RPMI8226 (cell line): Measurements from ENCODE around the gene NFATC2.
A peak's percentile ranks its signal among the peaks of the same experiment; 100 is the strongest.

ENCODE experiments used
- DNase-seq: peaks from one replicate; pipeline ENCODE4 v3.0.0-alpha.2; 2015

NFATC2 gene

DNA sequence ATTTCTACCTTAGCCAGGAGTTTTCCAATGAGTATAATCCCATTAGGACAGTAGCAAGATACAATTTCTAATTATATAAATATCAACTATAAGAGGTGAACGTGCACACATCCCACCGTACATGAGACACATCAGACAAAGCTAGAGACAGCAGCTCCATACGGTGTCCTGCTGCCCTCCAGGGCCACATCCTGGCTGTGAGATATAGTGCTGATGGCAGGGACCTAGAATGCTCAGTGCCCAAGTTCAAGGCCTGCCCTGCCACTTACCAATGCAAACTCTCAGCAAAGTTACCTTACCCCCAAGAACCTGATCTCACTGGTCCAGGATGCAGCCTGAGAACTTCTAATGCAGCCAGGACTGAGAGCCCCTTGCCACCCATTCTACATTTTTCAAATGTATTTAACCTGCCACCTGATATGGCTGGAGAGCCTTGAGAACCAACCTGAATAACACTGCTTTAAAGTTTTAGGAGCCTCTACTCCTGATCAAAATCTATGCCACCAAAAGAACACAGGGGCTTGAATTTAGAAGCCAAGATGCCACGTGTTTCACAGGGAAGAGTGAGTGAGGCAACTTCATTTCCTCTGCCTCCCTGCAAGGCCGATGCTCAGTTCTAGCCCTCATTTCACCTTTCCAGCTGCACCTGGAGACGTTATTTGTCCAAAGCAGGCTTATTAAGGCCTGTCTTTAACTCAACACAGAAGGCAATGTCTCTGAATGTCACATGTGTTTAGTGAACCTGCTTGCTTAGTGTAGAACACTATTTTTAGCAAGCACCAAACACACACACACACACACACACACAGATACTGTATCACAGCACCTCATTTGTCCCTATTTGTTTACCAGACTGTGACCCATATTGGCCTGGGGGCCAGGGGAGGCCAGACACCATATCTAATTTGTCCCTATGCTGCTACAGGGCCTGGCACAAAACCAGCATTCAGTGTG is 6.1 kb downstream of the NFATC2 start:
- peak; percentile 8 for DNase-seq

DNA sequence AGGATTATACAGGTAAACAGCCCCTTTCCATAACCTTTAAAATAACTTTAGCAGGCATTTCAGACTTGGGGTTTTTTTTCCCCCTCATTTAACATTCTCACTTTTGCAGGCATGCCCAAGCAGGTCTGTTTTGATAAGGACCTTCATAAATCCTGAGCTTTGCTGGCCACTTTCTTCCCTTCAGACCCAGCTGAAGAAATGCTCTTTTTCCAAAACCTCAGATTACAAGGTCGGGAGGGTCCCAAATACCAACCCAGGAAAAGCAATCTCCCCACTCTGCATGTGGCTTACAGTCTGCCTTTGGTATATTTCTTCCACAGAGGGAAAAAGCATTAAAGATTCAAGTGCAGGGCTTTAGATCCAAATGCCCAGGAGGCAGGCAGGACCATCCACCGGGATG is 6.8 kb downstream of the NFATC2 start:
- no peak for DNase-seq

DNA sequence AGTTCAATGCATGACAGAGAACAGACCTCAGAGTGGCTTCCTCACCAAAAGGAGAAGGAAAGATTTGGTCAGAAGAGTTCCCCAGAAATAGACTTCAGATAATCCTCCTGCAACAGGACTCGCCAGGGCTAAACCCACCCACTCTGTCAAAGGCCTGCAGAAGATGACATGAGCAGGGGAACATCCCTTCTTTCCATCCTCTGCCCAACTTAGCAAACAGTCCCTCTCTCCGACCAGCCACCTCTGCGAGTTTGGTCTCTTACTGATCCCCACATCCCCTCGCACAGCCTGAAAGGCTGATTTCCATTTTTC is 7.5 kb downstream of the NFATC2 start:
- no peak for DNase-seq

DNA sequence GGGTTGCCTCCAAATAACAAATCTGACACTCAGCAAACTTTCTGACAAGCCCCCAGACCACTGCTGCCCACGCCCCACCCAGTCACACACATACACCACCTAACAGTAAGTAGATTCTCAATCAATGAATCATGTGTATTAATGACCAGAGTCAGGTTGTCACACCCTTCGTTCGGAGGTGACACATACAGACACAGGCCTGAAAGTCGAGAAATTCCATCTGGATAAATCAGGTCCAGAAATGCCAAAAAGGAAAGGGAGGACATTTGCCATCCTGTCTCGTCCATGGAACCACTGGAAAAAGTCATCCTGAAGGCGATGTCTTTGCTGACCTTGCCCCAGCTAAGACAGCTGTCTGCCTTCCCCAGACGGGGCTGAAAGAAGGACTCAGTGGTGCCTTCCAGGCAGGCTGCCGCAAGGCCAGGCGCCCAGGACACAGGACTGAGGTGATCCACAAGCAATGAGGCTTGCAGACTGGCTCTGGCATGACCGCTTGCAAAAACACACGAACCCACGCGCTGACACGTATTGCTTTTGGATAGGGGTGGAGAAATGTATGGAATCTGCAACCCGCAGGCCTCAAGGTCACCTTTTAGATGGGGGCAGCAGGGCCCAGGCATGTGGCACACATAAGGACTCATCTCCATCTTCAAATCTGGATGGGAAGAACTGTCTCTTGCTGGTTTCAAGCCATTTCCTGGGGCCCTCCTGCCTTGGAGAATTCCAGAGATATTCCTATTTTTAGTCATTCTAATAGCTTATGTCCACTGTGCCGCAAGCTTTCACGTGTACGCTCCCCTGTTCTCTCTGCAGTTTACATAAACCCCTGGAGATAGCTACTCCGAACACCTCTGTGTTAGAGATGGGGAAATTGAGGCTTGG is 9.0 kb downstream of the NFATC2 start:
- DNase-seq, result no peak

DNA sequence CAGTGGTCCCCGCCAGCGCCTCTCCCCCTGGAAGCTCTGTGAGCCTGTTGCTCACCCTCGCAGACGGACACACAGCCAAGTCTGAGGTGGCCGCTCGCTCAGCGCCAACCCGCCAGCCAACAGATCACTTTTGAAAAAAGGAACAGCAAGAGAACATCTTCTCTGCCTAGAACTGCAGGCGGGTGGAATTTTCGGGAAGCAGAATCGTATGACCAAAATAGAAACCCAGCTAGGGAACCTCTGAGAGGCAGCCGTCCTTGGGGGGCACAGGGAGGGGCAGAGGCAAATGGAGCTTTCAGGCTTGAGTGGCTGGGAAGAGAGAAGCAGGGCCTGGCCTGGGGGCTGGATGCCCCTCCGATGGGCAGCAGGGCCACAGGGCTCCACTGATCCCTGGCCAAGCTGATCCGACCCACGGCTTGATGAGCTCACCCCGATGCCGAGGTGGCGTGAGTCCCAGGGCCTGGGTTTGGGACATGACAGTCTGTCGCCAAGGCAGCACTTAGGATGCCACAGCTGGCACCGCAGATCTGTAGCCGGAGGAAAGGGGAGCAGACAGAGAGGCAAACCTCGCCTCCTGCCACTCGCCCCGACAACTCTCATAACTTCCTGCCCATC is 9.8 kb downstream of the NFATC2 start:
- no peak for DNase-seq

DNA sequence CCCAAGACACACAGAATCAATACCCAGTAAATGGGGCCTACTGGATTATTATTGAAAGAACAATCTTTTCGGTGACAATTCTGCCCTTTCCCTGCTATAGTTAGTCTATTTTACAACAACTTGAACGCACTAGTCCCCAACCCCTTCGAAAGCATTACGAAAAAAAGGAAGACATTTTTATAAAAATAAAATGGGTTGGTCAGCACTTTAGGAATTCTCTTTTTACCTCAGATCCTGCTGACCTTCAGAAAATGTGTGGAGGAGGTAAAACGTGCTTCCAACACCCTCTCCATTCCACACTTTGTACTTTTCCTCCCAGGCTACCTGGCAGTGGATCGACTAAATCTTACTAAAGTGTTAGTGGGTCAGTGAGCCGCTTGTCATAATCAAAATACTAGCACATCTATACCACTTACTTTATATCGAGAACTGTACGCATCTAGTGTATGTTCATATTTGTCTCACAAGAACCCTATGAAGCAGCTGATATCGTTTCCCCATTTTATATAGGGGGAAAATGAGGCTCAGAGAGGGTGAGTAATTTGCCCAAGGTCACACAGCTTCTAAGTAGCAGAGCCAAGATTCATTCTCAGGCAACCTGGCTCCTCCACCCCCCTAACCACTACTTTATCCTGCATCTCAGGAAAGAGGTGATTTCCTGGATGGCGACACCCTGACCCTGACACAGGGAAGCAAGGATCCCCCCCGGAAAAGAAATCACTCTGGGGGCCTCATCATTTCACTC is 10.6 kb downstream of the NFATC2 start:
- no peak for DNase-seq

DNA sequence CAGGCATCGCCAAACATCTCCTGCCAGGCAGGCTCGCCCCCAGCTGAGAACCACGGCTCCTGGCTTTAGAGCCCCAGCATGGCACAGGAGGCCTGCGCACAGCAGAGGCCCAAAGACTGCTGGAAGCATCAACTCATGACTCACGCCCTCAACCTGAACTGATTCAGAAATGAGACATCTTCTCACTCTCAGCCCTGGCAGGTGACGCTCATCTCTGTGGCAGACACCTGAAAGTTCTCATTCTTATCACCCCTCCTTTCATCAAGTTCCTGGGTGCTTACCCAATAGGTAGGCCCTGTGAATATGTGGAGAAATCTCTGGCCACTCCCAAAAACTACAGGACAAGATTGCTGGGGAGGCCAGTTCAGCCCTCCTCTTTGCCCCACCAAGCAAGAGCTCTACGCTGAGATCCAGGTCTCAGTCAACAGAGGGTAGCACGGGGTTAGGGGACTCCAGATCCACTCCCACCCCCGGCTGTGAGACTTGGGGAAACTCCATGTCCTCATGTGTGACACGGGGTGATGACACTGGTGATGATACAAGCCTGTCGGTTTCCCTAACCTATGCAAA is 11.3 kb downstream of the NFATC2 start:
- DNase-seq, result no peak

DNA sequence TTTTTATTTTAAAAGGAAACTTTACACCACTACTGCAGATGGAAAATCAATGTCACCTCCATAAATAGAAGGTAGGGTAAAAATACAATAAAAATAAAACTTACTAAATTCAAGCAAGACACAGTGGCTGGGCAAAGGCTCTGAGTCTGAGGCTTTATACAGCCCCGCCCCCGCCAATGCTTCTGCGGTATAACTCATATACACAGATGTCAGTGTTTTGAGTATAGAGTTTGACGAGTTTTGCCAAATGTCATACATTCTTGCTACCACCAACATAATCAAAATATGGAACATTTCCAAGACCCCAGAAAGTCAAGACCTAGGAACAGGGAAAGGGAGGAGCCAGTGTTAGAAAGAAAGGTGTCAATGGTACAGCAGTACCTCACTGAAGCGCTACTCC is 12.8 kb downstream of the NFATC2 start:
- DNase-seq, result no peak

DNA sequence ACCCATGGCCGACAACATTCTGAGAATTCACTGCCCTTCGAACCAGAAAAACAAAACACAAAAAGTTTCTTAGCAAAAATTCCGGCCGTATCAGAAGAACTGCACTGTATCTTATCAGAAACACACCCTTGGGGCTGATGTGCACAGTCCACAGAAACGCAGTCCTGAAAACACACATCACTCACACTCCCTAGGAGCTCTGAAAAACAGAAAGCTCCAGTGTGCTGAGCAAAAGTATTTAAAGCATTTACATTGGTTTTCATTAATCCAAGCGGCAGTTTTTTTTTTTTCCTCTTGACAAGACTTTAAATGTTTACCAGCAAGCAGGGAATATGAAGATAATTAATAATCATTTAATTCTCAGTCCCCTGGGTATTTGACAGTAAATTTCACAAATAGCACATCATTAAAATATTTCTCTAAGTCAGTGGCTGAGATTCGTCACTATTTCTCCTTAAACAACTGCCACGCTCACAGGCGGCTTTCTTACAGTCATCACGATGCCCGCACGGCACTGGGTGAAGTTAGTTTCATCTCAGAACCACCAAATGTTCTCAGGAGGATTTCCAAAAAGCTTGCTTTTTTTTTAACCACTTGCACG is 13.3 kb downstream of the NFATC2 start:
- no peak for DNase-seq

DNA sequence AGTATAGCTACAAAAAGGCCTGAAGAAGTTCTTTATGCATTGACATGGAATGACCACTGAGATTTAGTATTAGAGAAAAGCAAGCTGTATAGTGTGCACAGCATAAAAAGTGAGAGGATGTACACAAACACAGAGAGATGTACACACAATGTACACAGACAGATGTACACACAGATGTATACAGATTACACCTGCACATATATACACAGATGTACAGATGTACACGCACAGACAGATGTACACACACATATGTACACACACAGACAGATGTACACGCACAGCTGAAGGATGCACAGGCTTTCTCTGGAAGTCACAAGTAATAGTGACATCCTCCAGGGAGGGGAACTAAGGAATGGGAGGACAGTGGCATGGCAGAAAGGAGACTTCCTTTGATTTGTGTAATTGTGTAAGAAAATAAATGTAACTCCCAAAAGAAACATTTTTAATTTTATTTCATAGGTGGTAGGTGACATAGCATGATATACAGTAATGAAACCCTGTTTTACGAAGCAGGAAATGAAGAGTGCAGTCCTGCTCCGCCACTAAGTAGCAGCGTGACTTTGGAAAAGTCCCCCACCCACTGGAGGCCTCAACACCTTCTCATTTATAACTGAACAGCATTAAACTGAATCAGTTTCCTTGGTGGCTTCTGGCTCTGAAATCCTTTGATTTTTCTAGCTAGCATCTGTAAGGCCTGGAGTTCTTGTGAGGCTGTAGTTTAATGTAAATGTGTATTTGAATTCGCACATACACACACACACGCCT is 14.1 kb downstream of the NFATC2 start:
- no peak for DNase-seq

DNA sequence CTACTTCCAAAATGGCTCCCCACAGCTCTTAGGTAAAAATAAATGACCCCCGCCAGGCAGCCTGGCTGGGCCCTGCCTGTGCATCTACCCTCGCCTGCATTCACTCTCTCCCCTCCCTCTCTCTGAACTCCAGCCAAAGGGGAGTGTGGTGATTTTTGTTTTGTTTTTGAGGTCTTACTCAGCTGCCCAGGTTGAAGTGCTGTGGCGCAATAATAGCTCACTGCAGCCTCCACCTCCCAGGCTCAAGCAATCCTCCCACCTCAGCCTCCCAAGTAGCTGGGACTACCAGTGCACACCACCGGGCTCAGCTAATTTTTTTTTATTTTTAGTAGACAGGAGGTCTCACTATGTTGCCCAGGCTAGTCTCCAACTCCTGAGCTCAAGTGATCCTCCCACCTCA is 15.8 kb downstream of the NFATC2 start:
- no peak for DNase-seq

DNA sequence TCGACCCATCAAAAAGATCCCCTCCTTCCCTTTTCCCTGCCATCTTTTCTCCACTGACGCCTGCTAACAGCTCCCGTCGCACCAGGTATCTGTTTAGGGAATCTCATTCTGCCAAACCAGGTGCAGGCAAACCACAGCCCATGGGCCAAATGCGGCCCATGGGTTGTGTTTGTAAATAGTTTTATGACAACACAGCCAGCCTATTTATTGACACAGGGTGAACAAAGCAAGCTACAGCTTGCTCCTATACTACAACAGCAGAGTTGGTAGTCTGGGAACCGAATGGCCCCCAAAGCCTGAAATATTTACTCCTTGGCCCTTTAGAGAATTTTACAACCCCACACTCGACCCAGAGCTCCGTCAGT is 16.4 kb downstream of the NFATC2 start:
- no peak for DNase-seq

DNA sequence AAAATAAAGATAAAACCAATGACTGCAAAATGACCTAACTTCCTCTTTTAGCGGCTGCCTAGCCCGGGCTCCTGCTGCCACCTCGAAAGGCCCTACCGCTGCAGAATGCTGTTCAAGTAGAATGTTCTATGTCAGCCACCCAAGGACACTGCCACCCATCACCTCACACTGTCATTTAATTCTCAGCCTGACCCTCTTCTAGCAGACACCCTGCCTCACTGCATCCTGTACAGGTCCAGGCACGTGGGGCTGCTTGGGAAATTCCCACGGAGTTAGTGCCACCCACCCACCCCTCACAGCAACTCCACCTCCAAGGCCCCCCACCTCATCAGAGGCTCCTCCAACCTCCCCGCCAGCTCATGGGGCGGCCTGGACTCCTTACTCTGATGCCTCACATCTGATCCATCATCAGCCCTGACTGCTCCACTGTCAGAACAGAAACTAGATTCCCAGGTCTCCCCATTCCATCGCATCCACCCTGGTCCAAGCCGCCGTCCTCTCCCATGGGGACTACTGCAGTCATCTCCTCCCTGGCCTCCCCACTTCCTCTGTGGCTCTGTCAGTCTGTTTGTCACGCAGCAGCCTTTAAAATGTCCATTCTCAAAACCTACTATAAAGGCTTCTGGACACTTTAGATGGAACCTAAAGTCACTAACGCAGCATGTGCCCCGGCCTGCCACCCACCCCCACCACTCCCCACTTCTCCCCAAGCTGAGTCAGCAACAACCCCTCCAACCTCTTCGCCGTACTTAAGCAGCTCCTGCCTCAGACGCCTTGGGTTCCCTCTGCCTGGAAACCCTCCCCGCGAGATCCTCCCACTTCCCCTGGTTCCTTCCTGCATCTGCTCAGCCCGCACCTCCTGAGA is 17.0 kb downstream of the NFATC2 start:
- no peak for DNase-seq

DNA sequence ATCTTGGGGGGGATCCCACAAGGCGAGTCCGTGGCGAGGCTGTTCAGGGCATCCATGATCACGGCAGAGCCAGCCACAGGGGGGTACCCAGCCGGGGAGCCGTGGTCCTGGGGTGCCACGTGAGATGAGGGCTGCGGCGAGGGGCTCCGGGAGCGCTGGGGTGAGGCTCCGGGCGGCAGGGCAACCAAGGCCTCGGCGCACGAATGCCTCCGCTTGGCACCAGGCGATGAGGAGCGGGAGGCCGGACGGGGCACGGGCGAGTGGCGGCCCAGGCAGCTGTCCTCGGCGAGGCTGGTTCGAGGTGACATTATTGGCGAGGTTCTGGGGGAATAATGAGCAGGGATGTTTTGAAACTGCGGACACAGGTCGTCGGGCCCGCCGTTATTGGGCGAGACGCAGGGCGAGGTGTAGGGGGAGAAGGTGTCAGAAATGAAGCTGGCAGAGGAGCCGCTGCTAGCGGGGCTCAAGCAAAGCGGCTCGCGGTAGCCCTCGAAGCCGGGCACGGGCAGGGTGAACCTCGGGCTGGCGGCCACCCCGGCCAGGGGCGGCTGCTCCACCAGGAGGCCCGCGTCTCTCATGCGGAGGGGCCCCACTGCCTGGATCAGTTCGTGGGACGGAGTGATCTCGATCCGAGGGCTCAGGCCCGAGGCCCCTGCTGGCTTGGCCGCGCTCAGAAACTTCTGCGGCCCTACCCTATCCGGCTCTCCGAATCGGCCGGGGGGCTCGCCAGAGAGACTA is 19.1 kb downstream of the NFATC2 start:
- no peak for DNase-seq

DNA sequence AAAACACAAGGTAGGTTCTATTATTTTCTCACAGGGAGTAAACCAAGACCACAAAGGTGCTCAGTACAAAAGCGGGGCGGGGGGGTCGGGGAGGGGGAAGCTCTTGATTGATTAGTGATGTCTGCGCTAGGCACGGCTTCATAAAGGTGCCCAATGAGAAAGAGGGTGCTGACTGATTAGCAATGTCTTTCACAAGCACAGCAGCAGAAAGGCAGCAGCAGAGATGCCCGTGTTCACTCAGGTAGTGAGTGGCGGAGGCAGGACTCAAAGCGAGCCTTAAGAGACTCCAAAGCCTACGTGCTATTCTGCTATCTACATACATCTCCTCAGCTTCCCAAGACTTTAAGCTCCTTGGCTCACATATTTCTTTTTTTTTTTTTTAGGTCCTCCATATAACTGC is 20.3 kb downstream of the NFATC2 start:
- no peak for DNase-seq

DNA sequence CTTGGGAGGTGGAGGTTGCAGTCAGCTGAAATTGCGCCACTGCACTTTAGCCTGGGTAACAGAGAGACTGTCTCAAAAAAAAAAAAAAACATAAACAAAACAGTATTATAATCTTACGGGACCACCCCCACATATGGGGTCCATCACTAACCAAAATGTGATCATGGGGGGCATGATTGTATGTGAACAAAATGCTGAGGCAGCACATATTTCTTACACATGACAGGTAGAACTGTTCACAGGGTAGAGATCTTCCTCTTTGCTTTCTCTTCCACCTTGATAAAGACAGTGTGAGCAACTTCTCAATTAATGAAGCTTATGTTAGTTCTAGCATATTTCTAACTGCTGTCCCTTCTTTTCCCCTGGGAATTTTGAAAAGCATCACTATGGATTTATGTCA is 24.7 kb downstream of the NFATC2 start:
- DNase-seq, result no peak

DNA sequence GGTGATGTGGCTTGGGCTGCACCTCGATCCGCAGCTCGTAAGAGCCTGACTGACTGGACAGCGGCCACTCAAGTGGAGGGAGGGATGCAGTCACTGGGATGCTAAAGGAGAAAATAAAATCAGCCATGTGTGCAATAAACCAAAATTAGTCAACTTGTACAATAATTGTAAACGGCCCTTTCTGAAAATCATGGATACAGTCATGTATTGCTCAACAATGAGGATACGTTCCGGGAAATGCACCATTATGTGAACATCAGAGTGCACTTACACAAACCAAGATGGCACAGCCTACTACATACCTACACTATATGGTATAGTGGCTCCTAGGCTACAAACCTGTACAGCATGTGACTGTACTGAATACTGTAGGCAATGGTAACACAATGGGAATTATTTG is 25.7 kb downstream of the NFATC2 start:
- DNase-seq, result no peak

DNA sequence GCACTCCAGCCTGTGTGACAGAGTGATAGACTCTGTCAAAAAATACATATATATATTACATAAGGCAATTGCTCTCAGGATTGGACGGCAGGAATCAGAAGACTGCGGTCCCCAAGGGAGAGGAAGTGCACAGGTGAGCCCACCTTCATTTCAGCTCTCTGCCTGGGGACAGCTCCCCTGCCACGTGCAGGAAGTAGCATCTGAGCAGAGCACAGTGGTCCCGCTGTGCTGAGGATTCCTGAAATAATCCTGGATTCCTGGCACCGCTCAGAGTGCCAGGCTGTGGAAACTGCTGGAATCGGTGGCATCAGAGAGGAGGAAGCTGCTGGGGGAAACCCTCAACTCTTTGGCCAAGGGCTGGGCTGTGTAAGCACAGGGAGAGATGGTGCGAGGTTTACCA is 27.7 kb downstream of the NFATC2 start:
- no peak for DNase-seq

DNA sequence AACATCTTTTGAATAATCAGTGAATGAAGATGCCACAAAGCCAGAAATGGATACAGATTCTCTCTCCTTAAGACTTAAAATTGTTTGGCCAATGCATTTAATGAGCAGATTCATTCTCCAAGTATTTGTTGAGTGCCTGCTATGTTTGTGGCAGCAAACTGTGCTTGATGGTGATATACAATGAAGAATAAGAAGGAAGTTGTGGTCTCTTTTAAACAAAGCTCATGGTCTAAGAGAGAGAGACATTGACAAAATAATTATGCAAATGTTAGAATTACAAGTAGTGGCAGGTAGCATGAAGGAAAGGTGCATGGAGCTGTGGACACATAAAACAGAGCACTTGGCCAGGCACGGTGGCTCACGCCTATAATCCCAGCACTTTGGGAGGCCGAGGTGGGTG is 28.3 kb downstream of the NFATC2 start:
- no peak for DNase-seq

DNA sequence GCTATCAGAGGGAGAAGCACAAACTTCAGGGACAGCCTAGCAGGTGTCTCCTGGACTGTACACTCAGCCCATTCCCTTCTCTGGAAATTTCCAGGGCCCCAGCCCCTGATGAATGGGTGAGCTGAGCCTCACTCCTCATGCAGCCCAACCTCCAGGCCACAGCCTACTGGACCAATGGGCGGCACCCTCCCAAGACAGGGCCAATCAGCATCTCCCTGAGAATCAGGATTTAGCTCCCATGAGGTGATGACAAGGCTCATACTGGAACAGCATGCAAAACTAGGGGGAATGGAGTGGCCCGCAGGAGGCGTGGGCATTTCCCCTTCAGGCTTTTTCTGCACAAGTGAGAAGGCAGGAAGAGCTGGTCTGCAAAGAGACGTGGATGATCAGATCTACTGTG is 29.0 kb downstream of the NFATC2 start:
- no peak for DNase-seq
